Transverse colon (tissue), 3 donors: Measurements from ENCODE around the gene TBX10.

Source experiments
- CTCF ChIP-seq, 5 experiments: fragments of 200-600 bp in 3 of 5; fragments of 450-650 bp in 2 of 5; sonication (generic) in 3 of 5; IDR thresholded peaks; 1 replicate in 2 of 5; 2 replicates in 3 of 5; pipeline ENCODE4 v1.5.1; 2016 to 2017; ENCODE audit warnings: antibody characterized with exemption in 5 of 5, inconsistent platforms in 3 of 5, mild to moderate bottlenecking in 2 of 5, moderate library complexity in 1 of 5
- EP300 ChIP-seq: sonication (generic); formaldehyde crosslinking; IDR thresholded peaks from one replicate; pipeline ENCODE4 v1.6.1; 2017; ENCODE audit warnings: antibody characterized with exemption, low read depth
- POLR2A ChIP-seq: fragments of 450-650 bp; IDR thresholded peaks from one replicate; pipeline ENCODE4 v1.6.1; 2016; ENCODE audit warnings: antibody characterized with exemption, mild to moderate bottlenecking, moderate library complexity

- TF ChIP-seq CTCF (IDR thresholded peaks at IDR 0.05) (no peak), POLR2A (no peak), EP300 (no peak)
These were observed 58.1 kb downstream of the TBX10 start for GRCh38 chr11:67581469-67581868.
